ENCODE results near the gene HERC2. TPM values are rescaled to one million over a fixed set of nuclear protein-coding genes. Genes with fewer than 3 reads are reported as not detected.
"Not testable (repeated sequence)": the region's sequence is repeated elsewhere in the genome, so short reads cannot be mapped to it uniquely, and the experiment has no call there.

Gene HERC2
- total RNA-seq, result 10 to 100 TPM; 28.1 to 30.3 TPM

- not testable (repeated sequence) for H3K36me3 Mint-ChIP-seq, H3K27me3 Mint-ChIP-seq, H3K9me3 Mint-ChIP-seq, H3K4me1 Mint-ChIP-seq, DNase-seq
- peak within 1 kb of the TSS; percentile 94 for H3K4me3 Mint-ChIP-seq
- peak within 1 kb of the TSS; percentile 87 for H3K27ac Mint-ChIP-seq
These were observed at the start of gene HERC2 for GRCh38 chr15:28322129-28322588. Gene HERC2, minus strand, starts transcription at chr15:28322179. Its CDS starts 746 bp downstream, at chr15:28321433.

- DNase-seq, H3K27ac Mint-ChIP-seq, H3K4me3 Mint-ChIP-seq, H3K4me1 Mint-ChIP-seq, H3K36me3 Mint-ChIP-seq, H3K9me3 Mint-ChIP-seq, H3K27me3 Mint-ChIP-seq: not testable (repeated sequence)
These were observed 43.5 kb upstream of the HERC2 start for GRCh38 chr15:28365502-28365901.

GRCh38 chr15:28357984-28358383 is 36.0 kb upstream of the HERC2 start, which contains the start of gene GOLGA6L24:
Gene GOLGA6L24, minus strand, starts transcription at chr15:28358084. Its CDS starts 61 bp downstream, at chr15:28358023.
- not testable (repeated sequence) for H3K36me3 Mint-ChIP-seq, H3K4me3 Mint-ChIP-seq, H3K4me1 Mint-ChIP-seq, H3K27me3 Mint-ChIP-seq, H3K9me3 Mint-ChIP-seq, DNase-seq, H3K27ac Mint-ChIP-seq

GRCh38 chr15:28321358-28322078 is 461 bp downstream of the HERC2 start:
- peak overlapping the region; percentile 87 for H3K27ac Mint-ChIP-seq
- H3K9me3 Mint-ChIP-seq, H3K4me1 Mint-ChIP-seq, H3K27me3 Mint-ChIP-seq: not testable (repeated sequence)
- peaks cover 11% of the 10 kb centered on the region for H3K36me3 Mint-ChIP-seq
- H3K4me3 Mint-ChIP-seq, result peak overlapping the region; percentile 94
- peak; percentile 6 for DNase-seq

- H3K36me3 Mint-ChIP-seq, result peaks cover 20% of the 10 kb centered on the region
- H3K9me3 Mint-ChIP-seq, DNase-seq, H3K27me3 Mint-ChIP-seq, H3K27ac Mint-ChIP-seq, H3K4me3 Mint-ChIP-seq, H3K4me1 Mint-ChIP-seq: not testable (repeated sequence)
These were observed 2.3 kb downstream of the HERC2 start for GRCh38 chr15:28319725-28320124.

GRCh38 chr15:28318828-28319227 is 3.2 kb downstream of the HERC2 start:
- H3K27ac Mint-ChIP-seq, DNase-seq, H3K4me3 Mint-ChIP-seq, H3K27me3 Mint-ChIP-seq, H3K4me1 Mint-ChIP-seq, H3K9me3 Mint-ChIP-seq: not testable (repeated sequence)
- H3K36me3 Mint-ChIP-seq, result peaks cover 25% of the 10 kb centered on the region

GRCh38 chr15:28318122-28318521 is 3.9 kb downstream of the HERC2 start:
- H3K9me3 Mint-ChIP-seq, H3K27ac Mint-ChIP-seq, H3K4me3 Mint-ChIP-seq, H3K4me1 Mint-ChIP-seq, H3K27me3 Mint-ChIP-seq, DNase-seq: not testable (repeated sequence)
- H3K36me3 Mint-ChIP-seq, result peaks cover 29% of the 10 kb centered on the region

GRCh38 chr15:28316958-28317357 is 5.0 kb downstream of the HERC2 start:
- not testable (repeated sequence) for H3K4me3 Mint-ChIP-seq, H3K27ac Mint-ChIP-seq, H3K9me3 Mint-ChIP-seq, H3K4me1 Mint-ChIP-seq, DNase-seq, H3K27me3 Mint-ChIP-seq
- H3K36me3 Mint-ChIP-seq, result peaks cover 29% of the 10 kb centered on the region

- H3K27me3 Mint-ChIP-seq, DNase-seq, H3K27ac Mint-ChIP-seq, H3K4me3 Mint-ChIP-seq, H3K4me1 Mint-ChIP-seq: not testable (repeated sequence)
- Mint-ChIP-seq H3K36me3 (peaks cover 46% of the 10 kb centered on the region), H3K9me3 (peaks cover 12% of the 10 kb centered on the region)
These were observed 11.5 kb downstream of the HERC2 start for GRCh38 chr15:28310454-28310853.

- not testable (repeated sequence) for H3K4me3 Mint-ChIP-seq, H3K4me1 Mint-ChIP-seq, H3K27ac Mint-ChIP-seq, DNase-seq, H3K27me3 Mint-ChIP-seq
- peaks cover 35% of the 10 kb centered on the region for H3K36me3 Mint-ChIP-seq
- H3K9me3 Mint-ChIP-seq, result peaks cover 12% of the 10 kb centered on the region
These were observed 13.3 kb downstream of the HERC2 start for GRCh38 chr15:28308718-28309117.

- not testable (repeated sequence) for H3K27ac Mint-ChIP-seq
- peaks cover 13% of the 10 kb centered on the region for H3K9me3 Mint-ChIP-seq
These were observed 16.3 kb downstream of the HERC2 start for GRCh38 chr15:28305700-28306099.

GRCh38 chr15:28297434-28297833 is 24.5 kb downstream of the HERC2 start:
- H3K27me3 Mint-ChIP-seq, H3K4me1 Mint-ChIP-seq, H3K9me3 Mint-ChIP-seq: not testable (repeated sequence)

More at GRCh38 chr15:28305700-28306099, 16.3 kb downstream of the HERC2 start:
- not testable (repeated sequence) for H3K4me1 Mint-ChIP-seq, H3K27me3 Mint-ChIP-seq, H3K4me3 Mint-ChIP-seq, DNase-seq
- H3K36me3 Mint-ChIP-seq, result peaks cover 30% of the 10 kb centered on the region

GRCh38 chr15:28296814-28297213 is 25.2 kb downstream of the HERC2 start:
- H3K36me3 Mint-ChIP-seq, result peaks cover 22% of the 10 kb centered on the region
- not testable (repeated sequence) for DNase-seq, H3K4me1 Mint-ChIP-seq, H3K27me3 Mint-ChIP-seq, H3K4me3 Mint-ChIP-seq, H3K9me3 Mint-ChIP-seq, H3K27ac Mint-ChIP-seq

More at GRCh38 chr15:28297434-28297833, 24.5 kb downstream of the HERC2 start:
- not testable (repeated sequence) for DNase-seq, H3K27ac Mint-ChIP-seq, H3K4me3 Mint-ChIP-seq
- H3K36me3 Mint-ChIP-seq, result peaks cover 16% of the 10 kb centered on the region

- H3K27ac Mint-ChIP-seq, H3K4me3 Mint-ChIP-seq, H3K9me3 Mint-ChIP-seq, H3K27me3 Mint-ChIP-seq, H3K4me1 Mint-ChIP-seq, DNase-seq: not testable (repeated sequence)
- peaks cover 35% of the 10 kb centered on the region for H3K36me3 Mint-ChIP-seq
These were observed 26.9 kb downstream of the HERC2 start for GRCh38 chr15:28295009-28295563.

- DNase-seq, H3K27me3 Mint-ChIP-seq, H3K4me1 Mint-ChIP-seq, H3K27ac Mint-ChIP-seq, H3K4me3 Mint-ChIP-seq, H3K9me3 Mint-ChIP-seq: not testable (repeated sequence)
- peaks cover 40% of the 10 kb centered on the region for H3K36me3 Mint-ChIP-seq
These were observed 27.4 kb downstream of the HERC2 start for GRCh38 chr15:28294560-28294959.
